Adrenal gland (tissue), 12 donors: ENCODE results near the gene ATF2. TPM values are rescaled to one million over a fixed set of nuclear protein-coding genes. Genes with fewer than 3 reads are reported as not detected.

Experiments used
- DNase-seq, 7 donors: peaks; one replicate each; pipeline ENCODE4 v3.0.0-alpha.2; 2019 to 2020
- H3K27ac ChIP-seq, 5 donors: fragments of 200-600 bp; sonication (generic) in 4 of 5; 1 replicate in 3 of 5; 2 replicates in 2 of 5; pipeline versions ENCODE4 v1.5.1 to v1.8.0; 2016 to 2020; ENCODE audit warnings: mild to moderate bottlenecking in 1 of 5
- H3K27me3 ChIP-seq: fragments of 200-600 bp; 2 replicates; pipeline ENCODE4 v1.8.0; 2021
- H3K36me3 ChIP-seq, 2 donors: fragments of 200-600 bp; replicated peaks in 1 of 2; 1 replicate in 1 of 2; 2 replicates in 1 of 2; pipeline versions ENCODE4 v1.5.1 to v1.8.0; 2018 to 2022
- H3K4me1 ChIP-seq, 2 donors: fragments of 200-600 bp; replicated peaks in 1 of 2; 1 replicate in 1 of 2; 2 replicates in 1 of 2; pipeline versions ENCODE4 v1.5.1 to v1.8.0; 2018 to 2021
- H3K4me3 ChIP-seq, 4 donors: fragments of 200-600 bp; sonication (generic) in 3 of 4; one replicate each; pipeline ENCODE4 v1.5.1; 2016 to 2018
- H3K9me3 ChIP-seq, 3 donors: fragments of 200-600 bp; sonication (generic) in 1 of 3; replicated peaks in 1 of 3; 1 replicate in 2 of 3; 2 replicates in 1 of 3; pipeline versions ENCODE4 v1.5.1 to v1.8.0; 2016 to 2021
- POLR2A ChIP-seq, 2 donors: fragments of 450-650 bp; IDR thresholded peaks; one replicate each; pipeline ENCODE4 v1.6.1; 2017; ENCODE audit warnings: antibody characterized with exemption in 2 of 2, mild to moderate bottlenecking in 2 of 2, moderate library complexity in 1 of 2
- WGBS, 4 donors: extraction: QIAGEN DNeasy Blood & Tissue Kit in 2 of 4; methylation state at CpG; one replicate each; pipeline versions ENCODE4 v1.1.5 to v1.1.7; 2013 to 2017; 5-methylcytosine and 5-hydroxymethylcytosine counted together
- intact Hi-C, 2 donors: fragments of 100-400 bp; cut with DNase I; formaldehyde crosslinking; loops; one replicate each; pipeline versions ENCODE4 v1.14.1 to v1.15.0; 2022 to 2023
- polyA plus RNA-seq, 3 donors: library from polyadenylated mRNA; stranded (reverse); fragments of 200-250 nt in 2 of 3; fragments of 350-450 nt in 1 of 3; fragmentation: Illumina TruSeq in 1 of 3; extraction: RNeasy Lipid Tissue Mini Kit (QIAGEN cat#74804) in 1 of 3; gene quantifications; one replicate each; pipeline ENCODE4 v1.2.3, GENCODE V29; 2013 to 2014
- total RNA-seq, 9 donors: library from RNA; depleted of rRNA in 4 of 9; stranded (reverse); fragments of >200 nt in 4 of 9; fragments of 120-200 nt in 1 of 9; fragmentation: NEBNext Ultra II Directional in 1 of 9; extraction: Animal tissue kit (Norgen Biotek cat#: 25700) in 1 of 9; gene quantifications; one replicate each; pipeline versions ENCODE4 v1.1.0 to v1.2.4, GENCODE V29; 2013 to 2023
- TF ChIP-seq, protein P1 (sequence below), 6 experiments: fragments of 450-650 bp in 4 of 6; fragments of 200-600 bp in 2 of 6; sonication (generic) in 1 of 6; IDR thresholded peaks; 1 replicate in 5 of 6; 2 replicates in 1 of 6; pipeline versions ENCODE4 v1.5.1 to v1.8.0; 2016 to 2021; ENCODE audit warnings: antibody characterized with exemption in 6 of 6, mild to moderate bottlenecking in 2 of 6, moderate library complexity in 1 of 6
- donor health status: healthy with polysubstance abuse.
- donor health status: Bipolar disorder and iron deficiency.
- donor health status: DM: yes; HTN: yes; CAD: no.
- donor health status: DM: no; HTN: no; CAD: no.
- donor health status: DM: no; HTN: no; CAD: no.
- donor health status: DM: yes; HTN: yes; CAD: no.

Gene ATF2
- total and polyA plus RNA-seq, 12 donors, result 16.5 to 60.1 (median 51.4) TPM

DNA sequence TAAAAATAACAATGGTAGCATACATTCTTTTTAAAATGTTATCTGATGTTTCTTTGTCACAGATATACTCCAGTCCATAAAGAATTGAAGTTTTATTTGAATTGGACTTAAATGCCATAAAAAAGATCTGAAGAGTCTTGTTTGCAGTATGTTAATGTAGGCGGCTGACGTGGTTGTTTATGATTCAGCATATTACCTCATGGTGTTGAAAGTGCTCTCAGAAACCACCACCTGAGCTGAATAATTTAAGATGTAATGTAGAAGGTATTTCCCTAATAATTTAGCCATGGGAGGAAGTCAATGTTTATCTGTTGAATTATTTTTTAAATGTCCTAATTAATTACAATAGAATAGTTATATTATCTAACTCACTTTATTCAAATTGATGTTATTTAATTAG is 104.3 kb downstream of the ATF2 start:
- Histone ChIP-seq H3K9me3 (no peaks in the 10 kb centered on the region), H3K4me3 (no peak overlapping the region), H3K4me1 (no peaks in the 10 kb centered on the region), H3K36me3 (no peaks in the 10 kb centered on the region), H3K27me3 (no peaks in the 10 kb centered on the region), H3K27ac (no peak overlapping the region)
- intact Hi-C loops, result no loop called here
- DNase-seq, result no peak
- no peak for TF ChIP-seq POLR2A (IDR thresholded peaks at IDR 0.05)
- TF ChIP-seq, protein P1, sequence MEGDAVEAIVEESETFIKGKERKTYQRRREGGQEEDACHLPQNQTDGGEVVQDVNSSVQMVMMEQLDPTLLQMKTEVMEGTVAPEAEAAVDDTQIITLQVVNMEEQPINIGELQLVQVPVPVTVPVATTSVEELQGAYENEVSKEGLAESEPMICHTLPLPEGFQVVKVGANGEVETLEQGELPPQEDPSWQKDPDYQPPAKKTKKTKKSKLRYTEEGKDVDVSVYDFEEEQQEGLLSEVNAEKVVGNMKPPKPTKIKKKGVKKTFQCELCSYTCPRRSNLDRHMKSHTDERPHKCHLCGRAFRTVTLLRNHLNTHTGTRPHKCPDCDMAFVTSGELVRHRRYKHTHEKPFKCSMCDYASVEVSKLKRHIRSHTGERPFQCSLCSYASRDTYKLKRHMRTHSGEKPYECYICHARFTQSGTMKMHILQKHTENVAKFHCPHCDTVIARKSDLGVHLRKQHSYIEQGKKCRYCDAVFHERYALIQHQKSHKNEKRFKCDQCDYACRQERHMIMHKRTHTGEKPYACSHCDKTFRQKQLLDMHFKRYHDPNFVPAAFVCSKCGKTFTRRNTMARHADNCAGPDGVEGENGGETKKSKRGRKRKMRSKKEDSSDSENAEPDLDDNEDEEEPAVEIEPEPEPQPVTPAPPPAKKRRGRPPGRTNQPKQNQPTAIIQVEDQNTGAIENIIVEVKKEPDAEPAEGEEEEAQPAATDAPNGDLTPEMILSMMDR (IDR thresholded peaks at IDR 0.05), result no peak
- 94 to 100% (median 97%) methylated on average over 2 of the region's 2 CpGs for WGBS, 4 donors

DNA sequence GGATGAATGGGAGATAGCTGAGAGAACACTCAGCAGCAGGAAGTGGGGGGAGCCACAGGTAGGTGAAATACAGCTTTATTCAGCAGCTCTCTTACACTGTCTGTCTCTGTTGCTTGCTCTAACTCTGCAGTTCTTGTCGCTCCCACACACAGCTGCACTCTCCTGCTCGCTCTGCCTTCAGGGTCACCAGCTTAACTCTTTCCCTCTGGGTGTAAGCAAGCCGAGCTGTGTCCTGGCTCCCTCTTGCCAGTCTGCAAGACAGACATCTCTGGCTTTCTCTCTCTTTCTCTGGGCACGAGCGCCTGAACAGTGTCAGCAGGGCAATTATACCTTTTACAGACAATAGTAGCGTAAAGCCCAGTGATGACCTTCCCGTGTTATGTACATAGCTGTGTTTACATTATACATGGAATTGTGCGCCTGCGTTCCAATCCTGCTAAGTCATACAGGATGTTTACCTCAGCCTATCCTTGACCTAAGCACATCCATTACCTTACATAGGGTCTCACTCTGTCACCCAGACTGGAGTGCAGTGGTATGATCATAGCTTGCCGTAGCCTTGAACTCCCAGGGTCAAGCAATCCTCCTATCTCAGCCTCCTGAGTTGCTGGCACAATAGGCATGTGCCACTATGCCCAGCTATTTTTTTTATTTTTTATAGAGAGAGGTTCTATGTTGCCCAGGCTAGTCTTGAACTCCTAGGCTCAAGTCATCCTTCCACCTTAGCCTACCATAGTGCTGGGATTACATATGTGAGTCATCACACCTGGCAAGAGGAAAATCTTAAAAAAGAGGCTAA is 105.0 kb downstream of the ATF2 start:
- intact Hi-C loops, result no loop called here
- no peak for DNase-seq

DNA sequence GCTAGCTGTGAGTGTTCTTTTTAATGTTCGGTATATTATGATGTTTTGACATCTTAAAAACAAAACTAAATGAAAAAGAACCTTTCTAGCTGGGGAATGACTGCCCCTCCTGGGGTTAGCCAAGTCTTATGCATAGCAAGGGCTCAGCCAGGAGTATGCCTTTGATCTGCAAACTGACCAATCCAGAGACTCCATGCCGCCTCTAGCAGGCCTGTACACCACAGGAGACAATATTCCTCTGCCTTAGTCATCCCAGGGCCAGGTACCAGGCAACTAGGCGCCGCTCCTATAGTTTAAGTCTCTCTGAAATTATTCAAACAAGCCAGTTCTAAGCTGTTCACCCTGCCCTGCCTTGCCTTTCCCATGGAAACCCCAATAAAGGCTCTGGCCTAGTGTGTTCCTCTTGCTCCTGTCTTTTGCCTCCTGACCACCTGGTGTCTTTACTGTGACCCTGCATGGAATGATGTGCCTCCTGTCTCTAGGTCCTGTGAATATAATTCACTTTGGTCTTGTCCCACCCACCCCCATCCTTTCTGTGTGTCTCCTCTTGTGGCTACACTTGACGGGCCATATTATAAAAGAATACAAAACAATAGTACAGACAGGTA is 110.8 kb downstream of the ATF2 start:
- no peak overlapping the region for H3K27ac ChIP-seq
- no peaks in the 10 kb centered on the region for H3K27me3 ChIP-seq
- H3K4me3 ChIP-seq, result no peak overlapping the region
- intact Hi-C loops, result no loop called here
- no peaks in the 10 kb centered on the region for H3K9me3 ChIP-seq
- TF ChIP-seq, protein P1 (IDR thresholded peaks at IDR 0.05), result no peak
- no peak for TF ChIP-seq POLR2A (IDR thresholded peaks at IDR 0.05)
- WGBS, 4 donors, result 90 to 98% (median 94%) methylated on average over 5 of the region's 5 CpGs
- no peaks in the 10 kb centered on the region for H3K4me1 ChIP-seq
- H3K36me3 ChIP-seq, result no peaks in the 10 kb centered on the region
- no peak for DNase-seq

More for the DNA sequence above, 105.0 kb downstream of the ATF2 start:
- H3K27me3 ChIP-seq, result no peaks in the 10 kb centered on the region
- 92 to 95% (median 93%) methylated on average over 10 of the region's 10 CpGs for WGBS, 4 donors
- no peak overlapping the region for H3K4me3 ChIP-seq
- TF ChIP-seq, protein P1 (IDR thresholded peaks at IDR 0.05), result no peak
- TF ChIP-seq POLR2A (IDR thresholded peaks at IDR 0.05), result no peak
- no peak overlapping the region for H3K27ac ChIP-seq
- H3K4me1 ChIP-seq, result no peaks in the 10 kb centered on the region
- no peaks in the 10 kb centered on the region for H3K9me3 ChIP-seq
- no peaks in the 10 kb centered on the region for H3K36me3 ChIP-seq

DNA sequence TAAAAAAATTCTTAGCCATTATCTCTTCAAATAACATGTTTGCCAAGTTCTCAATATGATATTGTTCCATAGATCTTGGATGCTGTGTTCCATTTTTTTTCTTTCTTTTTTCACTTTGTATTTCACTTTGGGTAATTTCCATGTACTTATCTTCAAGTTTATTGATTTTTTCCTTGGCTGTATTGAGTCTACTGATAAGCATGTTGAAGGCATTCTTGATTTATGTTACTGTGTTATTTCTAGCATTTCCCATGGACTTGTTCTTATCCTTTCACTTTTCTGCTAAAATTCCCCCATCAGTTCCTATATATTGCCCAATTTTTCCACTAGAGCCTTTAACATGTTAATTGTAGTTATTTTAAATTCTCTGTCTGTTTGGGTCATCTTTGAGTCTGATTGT is 112.0 kb downstream of the ATF2 start:
- H3K4me1 ChIP-seq, result no peaks in the 10 kb centered on the region
- H3K36me3 ChIP-seq, result no peaks in the 10 kb centered on the region
- no peak overlapping the region for H3K27ac ChIP-seq
- TF ChIP-seq, protein P1 (IDR thresholded peaks at IDR 0.05), result no peak
- TF ChIP-seq POLR2A (IDR thresholded peaks at IDR 0.05), result no peak
- H3K27me3 ChIP-seq, result no peaks in the 10 kb centered on the region
- no peak overlapping the region for H3K4me3 ChIP-seq
- no peaks in the 10 kb centered on the region for H3K9me3 ChIP-seq
- DNase-seq, result no peak
- intact Hi-C loops, result no loop called here
